Fibroblast of the aortic adventitia (primary cell): ENCODE results near the gene LYVE1. TPM values are rescaled to one million over a fixed set of nuclear protein-coding genes. Genes with fewer than 3 reads are reported as not detected.

Experiments
- DNase-seq: peaks from one replicate; pipeline ENCODE4 v3.0.0-alpha.2; 2010; ENCODE audit warnings: low read depth
- H3K4me3 ChIP-seq: 2 replicates; pipeline ENCODE4 v1.5.1; 2011; ENCODE audit warnings: low read depth, mild to moderate bottlenecking, control low read depth, low read length, moderate library complexity
- CTCF ChIP-seq: IDR thresholded peaks from 2 replicates; pipeline ENCODE4 v1.5.1; 2011; ENCODE audit warnings: mild to moderate bottlenecking, low read length, control low read depth, inconsistent platforms; ENCODE audit not compliant: insufficient read depth
- total RNA-seq: library from RNA; depleted of rRNA; stranded (reverse); fragments of >200 nt; gene quantifications from 2 replicates; pipeline ENCODE4 v1.2.3, GENCODE V29; 2012; ENCODE audit warnings: low replicate concordance

The LYVE1 gene
- total RNA-seq = not detected in 2 replicates

- peak; percentile 15 for DNase-seq
- H3K4me3 ChIP-seq = no peak within 1 kb of the TSS
- no peak for TF ChIP-seq CTCF
Observed at GRCh38 chr11:10568486-10568941, at the start of gene LYVE1. Gene LYVE1 (minus strand): TSS chr11:10568665. CDS start chr11:10568532, 133 bp downstream.

- H3K4me3 ChIP-seq = no peak overlapping the region
- TF ChIP-seq CTCF = no peak
- DNase-seq = no peak
Observed at GRCh38 chr11:10617551-10617950, 49.1 kb upstream of the LYVE1 start.

GRCh38 chr11:10611979-10612862 is 43.8 kb upstream of the LYVE1 start:
- DNase-seq = no peak
- no peak for TF ChIP-seq CTCF
- no peak overlapping the region for H3K4me3 ChIP-seq

- TF ChIP-seq CTCF = no peak
- H3K4me3 ChIP-seq = no peak overlapping the region
- no peak for DNase-seq
Observed at GRCh38 chr11:10609636-10610035, 41.2 kb upstream of the LYVE1 start.

- no peak for DNase-seq
- TF ChIP-seq CTCF = no peak
- H3K4me3 ChIP-seq = no peak overlapping the region
Observed at GRCh38 chr11:10608584-10608983, 40.1 kb upstream of the LYVE1 start.

- no peak overlapping the region for H3K4me3 ChIP-seq
- DNase-seq = no peak
- no peak for TF ChIP-seq CTCF
Observed at GRCh38 chr11:10607462-10608132, 39.1 kb upstream of the LYVE1 start.
